Activated CD4-positive, alpha-beta memory T cell treated with anti-CD3 and anti-CD28 coated beads for 36 hours (primary cell): ENCODE results near the gene TEX22. TPM values are rescaled to one million over a fixed set of nuclear protein-coding genes. Genes with fewer than 3 reads are reported as not detected.

Experiments used
- CTCF ChIA-PET: fragments of 350-600 bp; sonication (Branson Sonifier 250); formaldehyde crosslinking; loops from one replicate; lab custom pipeline; 2021; ENCODE audit warnings: antibody characterized with exemption, inconsistent platforms; lab: Charles Lee
- POLR2A ChIA-PET: fragments of 350-600 bp; sonication (Branson Sonifier 250); formaldehyde crosslinking; loops from one replicate; lab custom pipeline; 2021; ENCODE audit warnings: antibody characterized with exemption; lab: Charles Lee
- DNase-seq: peaks from one replicate; pipeline ENCODE4 v3.0.0-alpha.2; 2020
- H3K27ac Mint-ChIP-seq: one replicate; pipeline ENCODE4 v1.8.0; 2021; ENCODE audit warnings: mixed read lengths
- H3K27me3 Mint-ChIP-seq: one replicate; pipeline ENCODE4 v1.8.0; 2021; ENCODE audit warnings: mixed read lengths
- H3K36me3 Mint-ChIP-seq: one replicate; pipeline ENCODE4 v1.8.0; 2021; ENCODE audit warnings: mixed read lengths
- H3K4me1 Mint-ChIP-seq: one replicate; pipeline ENCODE4 v1.8.0; 2021; ENCODE audit warnings: low read depth, mixed read lengths
- H3K4me3 Mint-ChIP-seq: one replicate; pipeline ENCODE4 v1.8.0; 2021; ENCODE audit warnings: mild to moderate bottlenecking, mixed read lengths
- H3K9me3 Mint-ChIP-seq: one replicate; pipeline ENCODE4 v1.8.0; 2021; ENCODE audit warnings: mixed read lengths
- intact Hi-C: fragments of 100-400 bp; cut with micrococcal nuclease; formaldehyde crosslinking; loops from one replicate; pipeline ENCODE4 v1.15.1; 2023
- total RNA-seq, 2 experiments: library from RNA; stranded (reverse); gene quantifications; one replicate each; pipeline ENCODE4 v1.2.3, GENCODE V29; 2021

Gene TEX22
- total RNA-seq, 2 experiments from 2014 or later: 0.83 to 0.90 TPM

DNA sequence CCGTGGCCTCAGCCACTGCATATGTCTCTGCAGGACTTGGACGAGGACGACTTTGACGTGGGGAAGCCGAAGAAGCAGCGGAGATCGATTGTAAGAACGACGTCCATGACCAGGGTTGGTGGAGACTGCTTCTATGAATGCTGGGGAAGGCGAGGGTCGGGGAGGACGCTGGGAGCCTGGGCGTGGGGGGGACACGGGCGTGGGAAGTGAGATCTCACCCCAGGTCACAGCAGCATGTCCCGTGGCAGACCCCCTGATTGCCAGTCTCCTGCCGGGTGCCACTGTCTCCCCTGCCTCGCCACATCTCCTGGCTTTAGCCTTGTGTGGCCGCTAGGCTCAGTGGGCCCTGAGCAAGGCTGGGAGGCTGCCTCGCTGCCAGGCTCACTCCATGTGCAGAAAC lies 29.9 kb upstream of the TEX22 start:
- H3K4me1 Mint-ChIP-seq: peaks cover 6% of the 10 kb centered on the region
- POLR2A ChIA-PET: no interaction called here
- no peak for DNase-seq
- peaks cover 3% of the 10 kb centered on the region for H3K27me3 Mint-ChIP-seq
- H3K9me3 Mint-ChIP-seq: no peaks in the 10 kb centered on the region
- intact Hi-C loops: no loop called here
- H3K4me3 Mint-ChIP-seq: no peak overlapping the region
- CTCF ChIA-PET: interaction anchor here (1.2 to 6.5 kb wide), 2 partner anchors 47 to 121 kb away, joined by 3 to 138 read pairs; no protein-coding TSS in a partner anchor
- no peak overlapping the region for H3K27ac Mint-ChIP-seq
- H3K36me3 Mint-ChIP-seq: no peaks in the 10 kb centered on the region

DNA sequence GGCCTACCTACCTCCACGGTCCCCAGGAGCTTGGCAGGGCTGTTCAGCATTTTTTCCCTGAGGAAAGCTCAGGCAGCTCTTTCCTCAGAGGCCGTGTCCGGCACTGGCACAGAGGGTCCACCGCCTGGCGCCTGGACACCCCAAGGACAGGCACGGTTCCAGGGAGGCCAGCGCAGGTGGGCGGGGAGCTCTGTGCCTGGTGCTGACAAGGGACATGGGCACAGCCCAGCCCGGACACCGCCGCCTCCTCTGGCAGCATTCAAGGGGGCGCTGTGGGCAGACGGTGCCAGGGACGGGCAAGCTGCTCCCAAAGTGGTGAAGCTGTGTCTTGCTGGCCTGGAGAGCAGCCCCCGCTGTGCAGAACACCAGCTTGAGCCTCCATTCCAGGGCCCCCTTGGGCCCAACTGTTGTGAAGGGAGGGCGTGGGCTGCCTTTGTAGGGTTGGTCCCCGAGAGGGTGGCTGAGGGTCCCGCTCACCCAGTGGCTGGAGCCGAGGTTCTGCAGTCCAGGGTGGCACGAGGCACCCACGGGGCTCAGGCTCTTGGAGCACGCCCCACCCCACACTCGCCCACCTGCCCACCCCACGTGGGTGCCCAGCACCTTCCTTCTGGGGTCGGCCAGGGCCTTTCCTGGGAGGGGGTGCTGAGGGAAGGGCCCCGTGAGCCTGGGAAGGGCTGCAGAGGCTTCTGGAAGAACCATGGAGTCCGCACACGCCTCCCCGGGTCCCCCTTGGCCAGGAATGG lies 29.3 kb upstream of the TEX22 start:
- Mint-ChIP-seq H3K27ac (no peak overlapping the region), H3K9me3 (no peaks in the 10 kb centered on the region), H3K36me3 (no peaks in the 10 kb centered on the region), H3K4me3 (no peak overlapping the region), H3K4me1 (peaks cover under 1% of the 10 kb centered on the region), H3K27me3 (no peaks in the 10 kb centered on the region)
- POLR2A ChIA-PET: no interaction called here
- CTCF ChIA-PET: interaction anchor here (1.2 to 6.5 kb wide), 2 partner anchors 46 to 120 kb away, joined by 3 to 138 read pairs; no protein-coding TSS in a partner anchor
- intact Hi-C loops: no loop called here
- no peak for DNase-seq

DNA sequence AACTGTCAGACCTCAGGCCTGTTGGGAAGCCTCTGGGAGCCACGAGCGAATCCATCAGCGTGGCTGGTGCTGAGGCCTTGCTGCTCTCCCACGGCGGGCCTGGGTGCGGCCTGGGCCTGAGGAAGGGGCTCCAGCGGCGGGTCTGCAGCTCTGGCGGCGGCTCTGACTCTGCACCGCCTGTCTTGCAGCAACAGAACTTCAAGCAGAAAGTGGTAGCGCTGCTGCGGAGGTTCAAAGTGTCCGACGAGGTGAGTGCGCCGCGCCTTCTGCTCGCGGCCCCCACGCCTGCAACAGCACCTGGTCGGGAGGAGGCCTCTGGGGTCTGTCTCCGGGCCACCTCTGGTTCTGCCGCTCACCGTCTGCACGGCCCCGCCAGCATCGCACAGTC lies 28.7 kb upstream of the TEX22 start:
- H3K27ac Mint-ChIP-seq: no peak overlapping the region
- no peaks in the 10 kb centered on the region for H3K4me1 Mint-ChIP-seq
- no peaks in the 10 kb centered on the region for H3K36me3 Mint-ChIP-seq
- DNase-seq: no peak
- no peaks in the 10 kb centered on the region for H3K27me3 Mint-ChIP-seq
- H3K4me3 Mint-ChIP-seq: no peak overlapping the region
- ChIA-PET POLR2A (interaction anchor here (1.8 kb wide), 1 partner anchor 120 kb away, joined by 11 read pairs; no protein-coding TSS in a partner anchor), CTCF (interaction anchor here (0.8 to 6.5 kb wide), 14 partner anchors 16 to 169 kb away, joined by 4 to 138 read pairs (median 10); partner anchors contain the start of genes BTBD6 and TEDC1)
- H3K9me3 Mint-ChIP-seq: no peaks in the 10 kb centered on the region
- intact Hi-C loops: loop anchor here (2.0 to 10.0 kb wide), 2 partner anchors 55 to 159 kb away; no protein-coding TSS in a partner anchor

DNA sequence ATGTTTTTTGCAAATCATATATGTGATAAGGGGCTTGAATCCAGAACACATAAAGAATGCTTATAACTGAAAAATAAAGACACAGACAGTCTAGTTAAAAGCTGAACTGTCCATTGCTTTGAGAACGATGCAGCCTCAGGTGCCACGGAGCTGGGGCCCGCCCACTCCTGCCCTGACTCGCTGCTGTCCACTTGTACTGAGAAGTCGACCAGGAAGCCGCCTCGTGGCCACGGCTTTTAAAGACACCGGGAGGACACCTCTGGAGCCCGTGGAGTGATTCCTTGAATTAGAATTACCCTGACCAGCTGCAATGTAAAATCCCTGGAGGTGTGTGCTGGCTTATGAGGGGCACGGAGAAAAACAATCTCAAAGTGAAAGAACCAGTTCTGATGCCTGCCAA lies 23.9 kb upstream of the TEX22 start:
- intact Hi-C loops: loop anchor here (10.0 kb wide), 1 partner anchor 50 kb away; no protein-coding TSS in a partner anchor
- Mint-ChIP-seq H3K27me3 (no peaks in the 10 kb centered on the region), H3K4me1 (peaks cover 11% of the 10 kb centered on the region), H3K27ac (no peak overlapping the region), H3K9me3 (no peaks in the 10 kb centered on the region), H3K4me3 (no peak overlapping the region), H3K36me3 (no peaks in the 10 kb centered on the region)
- CTCF ChIA-PET: interaction anchor here (0.8 to 6.5 kb wide), 3 partner anchors 106 to 154 kb away, joined by 3 to 138 read pairs (median 5); no protein-coding TSS in a partner anchor
- DNase-seq: no peak
- POLR2A ChIA-PET: no interaction called here

DNA sequence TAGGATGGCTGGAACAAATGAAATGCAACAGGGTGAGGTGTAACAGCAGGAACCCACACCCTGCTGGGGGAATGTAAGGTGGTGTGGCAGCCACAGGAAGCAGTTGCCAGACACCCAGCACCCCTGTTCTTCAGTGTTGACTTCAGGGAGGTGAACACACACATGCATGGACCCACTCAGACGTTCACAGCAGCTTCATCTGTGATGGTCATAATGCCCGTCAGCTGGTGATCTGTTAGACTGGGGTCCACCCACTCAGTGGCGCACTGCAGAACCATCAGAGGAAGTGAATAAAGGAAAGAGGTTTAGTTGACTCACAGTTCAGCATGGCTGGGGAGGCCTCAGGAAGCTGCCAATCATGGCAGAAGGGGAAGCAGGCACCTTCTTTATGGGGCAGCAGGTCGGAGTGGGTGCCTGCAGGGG lies 22.7 kb upstream of the TEX22 start:
- intact Hi-C loops: loop anchor here (10.0 kb wide), 1 partner anchor 49 kb away; no protein-coding TSS in a partner anchor
- POLR2A ChIA-PET: interaction anchor here (1.5 kb wide), 1 partner anchor 105 kb away, joined by 3 read pairs; no protein-coding TSS in a partner anchor
- H3K27ac Mint-ChIP-seq: peak overlapping the region; percentile 34
- H3K9me3 Mint-ChIP-seq: no peaks in the 10 kb centered on the region
- no peaks in the 10 kb centered on the region for H3K36me3 Mint-ChIP-seq
- no peaks in the 10 kb centered on the region for H3K27me3 Mint-ChIP-seq
- H3K4me1 Mint-ChIP-seq: peaks cover 11% of the 10 kb centered on the region
- CTCF ChIA-PET: interaction anchor here (0.5 to 2.1 kb wide), 3 partner anchors 15 to 114 kb away, joined by 3 to 8 read pairs (median 3); no protein-coding TSS in a partner anchor
- peak; percentile 82 for DNase-seq
- no peak overlapping the region for H3K4me3 Mint-ChIP-seq

DNA sequence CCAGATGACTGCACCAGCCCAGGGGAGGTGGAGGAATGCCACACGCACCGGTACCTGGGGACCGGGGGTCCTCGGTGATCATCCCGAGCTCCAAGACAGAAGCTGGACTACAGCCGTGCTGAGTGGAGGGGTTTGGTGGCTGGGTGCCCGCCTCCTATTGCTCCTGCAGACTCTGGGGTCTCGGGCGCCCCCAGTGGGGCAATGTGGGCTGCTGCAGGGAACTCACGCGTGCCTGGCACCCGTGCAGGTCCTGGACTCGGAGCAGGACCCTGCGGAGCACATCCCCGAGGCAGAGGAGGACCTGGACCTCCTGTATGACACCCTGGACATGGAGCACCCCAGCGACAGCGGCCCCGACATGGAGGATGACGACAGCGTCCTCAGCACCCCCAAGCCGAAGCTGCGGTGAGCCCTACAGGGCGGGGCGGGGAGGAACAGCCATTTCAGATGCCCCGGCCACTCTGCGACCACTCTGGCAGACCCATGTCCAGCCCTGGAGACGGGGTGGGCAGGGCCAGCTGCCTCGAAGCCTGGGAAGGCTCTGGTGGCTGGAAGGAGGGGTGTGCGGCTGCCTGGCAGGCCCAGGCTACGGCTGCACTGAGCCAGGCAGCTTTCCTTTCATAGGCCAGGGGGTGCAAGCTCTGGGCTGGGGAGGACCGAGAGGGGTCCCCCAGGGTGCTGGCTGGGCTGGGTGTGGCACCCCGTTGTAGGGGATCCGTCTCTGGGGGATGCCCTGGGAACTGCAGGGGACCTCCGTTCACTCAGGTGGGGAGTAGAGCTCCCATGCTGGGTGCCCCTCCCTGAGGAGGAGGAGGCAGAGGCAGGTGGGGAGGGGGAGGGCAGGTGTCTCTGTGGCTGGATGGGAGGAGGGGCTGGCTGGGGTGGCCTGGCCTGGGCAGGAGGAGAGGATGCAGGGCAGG lies 21.6 kb upstream of the TEX22 start:
- no peaks in the 10 kb centered on the region for H3K9me3 Mint-ChIP-seq
- ChIA-PET CTCF (interaction anchor here (2.1 kb wide), 1 partner anchor 113 kb away, joined by 8 read pairs; no protein-coding TSS in a partner anchor), POLR2A (no interaction called here)
- no peaks in the 10 kb centered on the region for H3K27me3 Mint-ChIP-seq
- no peak overlapping the region for H3K4me3 Mint-ChIP-seq
- intact Hi-C loops: loop anchor here (10.0 kb wide), 1 partner anchor 48 kb away; no protein-coding TSS in a partner anchor
- H3K4me1 Mint-ChIP-seq: peaks cover 11% of the 10 kb centered on the region
- no peak overlapping the region for H3K27ac Mint-ChIP-seq
- DNase-seq: no peak
- H3K36me3 Mint-ChIP-seq: no peaks in the 10 kb centered on the region

DNA sequence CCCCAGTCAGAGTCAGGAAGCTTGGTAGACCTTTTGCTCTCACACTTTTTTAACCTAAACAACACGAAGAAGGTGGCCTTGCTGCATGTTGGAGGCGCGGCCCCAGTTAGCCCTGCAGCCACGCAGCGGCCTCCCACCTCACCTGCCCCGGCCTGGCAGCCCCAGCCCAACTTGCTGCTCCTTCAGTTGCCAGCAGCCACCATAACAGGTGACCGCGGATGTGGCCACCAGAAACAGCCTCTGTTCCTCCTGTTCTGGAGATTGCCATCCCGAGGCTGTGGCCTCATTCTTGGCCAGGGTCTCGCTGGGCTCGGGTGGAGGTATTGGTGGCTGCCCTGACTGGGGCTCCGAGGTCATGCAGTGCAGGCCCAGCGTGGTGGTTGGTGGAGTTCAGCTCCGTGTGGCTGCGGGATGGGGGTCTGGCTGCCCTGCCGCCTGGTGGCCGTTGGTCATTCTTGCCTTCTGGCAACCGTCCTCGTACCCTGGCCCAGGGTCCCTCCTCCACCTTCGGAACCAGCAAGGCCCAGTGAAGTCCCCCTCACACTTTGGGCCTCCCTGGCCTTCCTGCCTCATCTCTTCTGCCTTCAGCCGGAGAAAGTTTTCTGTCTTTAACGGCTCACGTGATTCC lies 20.7 kb upstream of the TEX22 start:
- Mint-ChIP-seq H3K36me3 (no peaks in the 10 kb centered on the region), H3K27me3 (no peaks in the 10 kb centered on the region), H3K4me3 (no peak overlapping the region), H3K27ac (no peak overlapping the region), H3K4me1 (peaks cover 11% of the 10 kb centered on the region), H3K9me3 (no peaks in the 10 kb centered on the region)
- ChIA-PET CTCF (no interaction called here), POLR2A (no interaction called here)
- DNase-seq: no peak
- intact Hi-C loops: loop anchor here (10.0 kb wide), 1 partner anchor 47 kb away; no protein-coding TSS in a partner anchor

DNA sequence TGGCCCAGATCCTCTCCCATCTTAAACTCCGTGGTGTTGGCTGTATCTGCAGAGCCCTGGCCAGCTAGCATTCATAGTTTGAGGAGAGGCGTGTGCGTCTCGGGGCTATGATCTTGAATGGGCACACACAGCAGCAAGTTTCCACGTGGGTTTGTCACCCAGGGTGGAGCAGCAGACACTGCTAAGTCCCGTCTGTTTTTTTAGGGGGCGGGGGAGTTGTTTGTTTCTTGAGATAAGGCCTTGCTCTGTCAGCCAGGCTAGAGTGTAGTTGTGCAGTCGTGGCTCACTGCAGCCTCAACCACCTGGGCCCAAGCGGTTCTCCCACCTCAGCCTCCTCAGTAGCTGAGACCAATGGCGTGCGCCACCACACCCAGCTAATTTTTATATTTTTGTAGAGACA lies 20.1 kb upstream of the TEX22 start:
- no peaks in the 10 kb centered on the region for H3K36me3 Mint-ChIP-seq
- CTCF ChIA-PET: no interaction called here
- H3K4me3 Mint-ChIP-seq: no peak overlapping the region
- POLR2A ChIA-PET: no interaction called here
- H3K27ac Mint-ChIP-seq: no peak overlapping the region
- no peak for DNase-seq
- intact Hi-C loops: loop anchor here (10.0 kb wide), 1 partner anchor 47 kb away; no protein-coding TSS in a partner anchor
- H3K9me3 Mint-ChIP-seq: no peaks in the 10 kb centered on the region
- H3K4me1 Mint-ChIP-seq: peaks cover 11% of the 10 kb centered on the region
- H3K27me3 Mint-ChIP-seq: no peaks in the 10 kb centered on the region

DNA sequence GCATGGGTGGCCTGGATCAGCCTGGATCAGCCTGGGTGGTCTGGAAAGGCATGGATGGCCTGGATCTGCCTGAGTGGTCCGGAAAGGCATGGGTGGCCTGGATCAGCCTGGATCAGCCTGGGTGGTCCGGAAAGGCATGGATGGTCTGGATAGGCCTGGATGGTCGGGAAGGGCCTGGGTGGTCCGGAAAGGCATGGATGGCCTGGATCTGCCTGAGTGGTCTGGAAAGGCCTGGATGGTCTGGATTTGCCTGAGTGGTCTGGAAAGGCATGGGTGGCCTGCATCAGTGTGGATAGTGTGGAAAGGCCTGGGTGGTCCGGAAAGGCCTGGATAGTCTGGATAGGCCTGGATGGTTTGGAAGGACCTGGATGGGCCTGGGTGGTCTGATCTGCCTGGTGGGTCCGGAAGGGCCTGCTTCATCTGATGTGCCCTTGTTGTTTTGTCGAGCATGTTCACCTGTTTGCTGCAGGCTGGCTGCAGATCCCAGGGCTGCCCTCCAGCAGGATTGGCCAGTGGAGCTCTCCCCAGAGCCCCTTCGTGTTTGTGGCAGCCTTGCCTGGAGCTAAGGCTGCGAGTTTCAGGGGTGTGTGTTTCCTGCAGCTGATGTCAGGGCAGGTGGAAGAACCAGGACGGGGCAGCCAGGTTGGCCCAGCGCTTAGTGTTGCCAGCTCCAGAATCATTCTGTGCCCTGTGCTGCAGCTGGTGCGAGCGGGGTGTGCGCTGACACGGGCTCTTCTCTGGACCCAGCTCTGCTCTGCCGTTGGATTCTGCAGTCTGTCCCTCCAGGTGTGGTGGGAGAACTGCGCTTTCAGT lies 19.3 kb upstream of the TEX22 start:
- intact Hi-C loops: loop anchor here (10.0 kb wide), 1 partner anchor 46 kb away; no protein-coding TSS in a partner anchor
- peaks cover 11% of the 10 kb centered on the region for H3K4me1 Mint-ChIP-seq
- H3K27ac Mint-ChIP-seq: no peak overlapping the region
- H3K27me3 Mint-ChIP-seq: no peaks in the 10 kb centered on the region
- no peak for DNase-seq
- H3K36me3 Mint-ChIP-seq: peaks cover 2% of the 10 kb centered on the region
- no peak overlapping the region for H3K4me3 Mint-ChIP-seq
- POLR2A ChIA-PET: no interaction called here
- no peaks in the 10 kb centered on the region for H3K9me3 Mint-ChIP-seq
- CTCF ChIA-PET: no interaction called here

DNA sequence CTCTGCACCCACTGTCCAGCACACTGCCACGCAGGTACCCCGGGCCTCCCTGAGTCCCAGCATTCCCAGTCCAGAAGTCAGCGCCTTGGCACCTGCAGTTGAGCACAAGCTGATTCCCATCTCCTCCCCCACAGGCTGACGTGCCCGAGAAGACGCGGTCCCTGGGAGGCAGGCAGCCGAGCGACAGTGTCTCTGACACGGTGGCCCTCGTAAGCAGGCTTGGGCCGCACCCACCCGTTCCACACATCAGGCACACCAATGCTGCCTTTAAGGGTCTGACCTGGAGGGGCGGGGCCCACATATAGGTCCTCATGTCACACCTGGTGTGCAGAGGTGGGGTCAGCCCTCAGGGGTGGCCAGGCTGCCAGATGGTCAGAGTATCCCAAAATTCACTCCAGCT lies 18.4 kb upstream of the TEX22 start:
- Mint-ChIP-seq H3K27me3 (no peaks in the 10 kb centered on the region), H3K4me1 (peaks cover 11% of the 10 kb centered on the region), H3K36me3 (peaks cover 2% of the 10 kb centered on the region), H3K27ac (no peak overlapping the region), H3K4me3 (no peak overlapping the region), H3K9me3 (no peaks in the 10 kb centered on the region)
- no peak for DNase-seq
- intact Hi-C loops: loop anchor here (10.0 kb wide), 1 partner anchor 45 kb away; no protein-coding TSS in a partner anchor
- POLR2A ChIA-PET: no interaction called here
- CTCF ChIA-PET: no interaction called here
